HG03159 (cell line): ENCODE data around the gene MRI1.
"Not testable (repeated sequence)": the region's sequence is repeated elsewhere in the genome, so short reads cannot be mapped to it uniquely, and the experiment has no call there.

ENCODE experiments used
- ATAC-seq: cut with Tn5 transposase; IDR thresholded peaks from one replicate; pipeline ENCODE4 v1.9.1; 2021; ENCODE audit warnings: mild to moderate bottlenecking, moderate library complexity; ENCODE audit not compliant: unreplicated experiment

Gene MRI1

GRCh38 chr19:13758795-13759194, 5.5 kb upstream of the MRI1 start:
- no peak for ATAC-seq

- ATAC-seq, result no peak
These were observed 2.9 kb upstream of the MRI1 start for GRCh38 chr19:13761423-13761822.

- no peak for ATAC-seq
These were observed 1.6 kb upstream of the MRI1 start for GRCh38 chr19:13762635-13763235.

GRCh38 chr19:13763265-13763664, 1.1 kb upstream of the MRI1 start:
- ATAC-seq, result no peak

- ATAC-seq, result no peak
These were observed 586 bp downstream of the MRI1 start for GRCh38 chr19:13764821-13765394.

- ATAC-seq, result no peak
These were observed 1.2 kb downstream of the MRI1 start for GRCh38 chr19:13765395-13766094.

- no peak for ATAC-seq
These were observed 1.8 kb downstream of the MRI1 start for GRCh38 chr19:13766095-13766481.

GRCh38 chr19:13768510-13768909, 4.2 kb downstream of the MRI1 start:
- no peak for ATAC-seq

GRCh38 chr19:13770013-13770635, 5.8 kb downstream of the MRI1 start:
- no peak for ATAC-seq

- peak; percentile 96 for ATAC-seq
These were observed 10.2 kb downstream of the MRI1 start, which contains the start of gene C19orf53 for GRCh38 chr19:13774217-13775191. TSS of gene C19orf53 (plus strand) at chr19:13774456. CDS start at chr19:13774478, 22 bp downstream.

- no peak for ATAC-seq
These were observed 14.1 kb downstream of the MRI1 start for GRCh38 chr19:13778398-13778797.

GRCh38 chr19:13778847-13779246, 14.5 kb downstream of the MRI1 start:
- no peak for ATAC-seq

GRCh38 chr19:13779794-13780193, 15.5 kb downstream of the MRI1 start:
- not testable (repeated sequence) for ATAC-seq

- ATAC-seq, result no peak
These were observed 17.2 kb downstream of the MRI1 start for GRCh38 chr19:13781547-13781946.

GRCh38 chr19:13782537-13782936, 18.2 kb downstream of the MRI1 start:
- no peak for ATAC-seq

- no peak for ATAC-seq
These were observed 19.5 kb downstream of the MRI1 start for GRCh38 chr19:13783565-13784500.

GRCh38 chr19:13784731-13785452, 20.6 kb downstream of the MRI1 start:
- ATAC-seq, result no peak

- ATAC-seq, result no peak
These were observed 24.7 kb downstream of the MRI1 start for GRCh38 chr19:13788991-13789390.

- no peak for ATAC-seq
These were observed 26.0 kb downstream of the MRI1 start for GRCh38 chr19:13790354-13790753.
